ENCODE results near the gene PGS1. TPM values are rescaled to one million over a fixed set of nuclear protein-coding genes. Genes with fewer than 3 reads are reported as not detected.

Gene PGS1
- total RNA-seq, 1 donor from 2014 or later = 39.0 TPM

- DNase-seq = no peak
Observed at GRCh38 chr17:78390241-78391050, 12.0 kb downstream of the PGS1 start.

GRCh38 chr17:78391051-78391431 is 12.6 kb downstream of the PGS1 start:
- DNase-seq = no peak

- no peak for DNase-seq
Observed at GRCh38 chr17:78391843-78392242, 13.4 kb downstream of the PGS1 start.

- DNase-seq = no peak
Observed at GRCh38 chr17:78392295-78392694, 13.8 kb downstream of the PGS1 start.

- no peak for DNase-seq
Observed at GRCh38 chr17:78393575-78393974, 15.1 kb downstream of the PGS1 start.

GRCh38 chr17:78394209-78394608 is 15.8 kb downstream of the PGS1 start:
- no peak for DNase-seq

GRCh38 chr17:78395155-78395554 is 16.7 kb downstream of the PGS1 start:
- DNase-seq = no peak

GRCh38 chr17:78396441-78397337 is 18.2 kb downstream of the PGS1 start:
- no peak for DNase-seq

GRCh38 chr17:78397681-78398101 is 19.2 kb downstream of the PGS1 start:
- DNase-seq = no peak

- DNase-seq = no peak
Observed at GRCh38 chr17:78398390-78398789, 19.9 kb downstream of the PGS1 start.

- DNase-seq = no peak
Observed at GRCh38 chr17:78399028-78399692, 20.7 kb downstream of the PGS1 start.

- no peak for DNase-seq
Observed at GRCh38 chr17:78399693-78400144, 21.3 kb downstream of the PGS1 start.

GRCh38 chr17:78400581-78401240 is 22.3 kb downstream of the PGS1 start:
- no peak for DNase-seq

- no peak for DNase-seq
Observed at GRCh38 chr17:78401246-78401645, 22.8 kb downstream of the PGS1 start.

- DNase-seq = no peak
Observed at GRCh38 chr17:78401891-78402290, 23.4 kb downstream of the PGS1 start.

- no peak for DNase-seq
Observed at GRCh38 chr17:78403822-78404221, 25.4 kb downstream of the PGS1 start.

- DNase-seq = no peak
Observed at GRCh38 chr17:78406396-78406795, 27.9 kb downstream of the PGS1 start.

- no peak for DNase-seq
Observed at GRCh38 chr17:78406920-78407319, 28.5 kb downstream of the PGS1 start.

- DNase-seq = no peak
Observed at GRCh38 chr17:78407387-78408000, 29.0 kb downstream of the PGS1 start.

- DNase-seq = no peak
Observed at GRCh38 chr17:78408476-78409050, 30.1 kb downstream of the PGS1 start.

GRCh38 chr17:78409191-78409928 is 30.9 kb downstream of the PGS1 start:
- DNase-seq = no peak
